Mucosa of stomach (tissue), 1 donor: Measurements from ENCODE around the gene OAF.
"Not testable (repeated sequence)": the region's sequence is repeated elsewhere in the genome, so short reads cannot be mapped to it uniquely, and the experiment has no call there.

Experiments used
- H3K27me3 ChIP-seq: one replicate; pipeline ENCODE4 v1.7.0; 2013; ENCODE audit warnings: mild to moderate bottlenecking, low read length; ENCODE audit not compliant: control insufficient read depth, insufficient read depth
- H3K36me3 ChIP-seq: one replicate; pipeline ENCODE4 v1.7.0; 2013; ENCODE audit warnings: low read length; ENCODE audit not compliant: control insufficient read depth, insufficient read depth
- H3K4me1 ChIP-seq: one replicate; pipeline ENCODE4 v1.7.0; 2013; ENCODE audit warnings: mild to moderate bottlenecking, low read length; ENCODE audit not compliant: control insufficient read depth, insufficient read depth
- H3K4me3 ChIP-seq: one replicate; pipeline ENCODE4 v1.7.0; 2013; ENCODE audit warnings: low read length
- H3K9ac ChIP-seq: one replicate; pipeline ENCODE4 v1.7.0; 2013; ENCODE audit warnings: mild to moderate bottlenecking, low read length, moderate library complexity
- H3K9me3 ChIP-seq: one replicate; pipeline ENCODE4 v1.7.0; 2013; ENCODE audit warnings: mild to moderate bottlenecking, low read length, moderate library complexity; ENCODE audit not compliant: control insufficient read depth
- donor health status: Pancreatic carcinoma.

The OAF gene

GRCh38 chr11:120259241-120259640 lies 48.4 kb downstream of the OAF start:
- Histone ChIP-seq H3K27me3 (peaks cover 45% of the 10 kb centered on the region), H3K9me3 (no peaks in the 10 kb centered on the region), H3K9ac (no peak overlapping the region), H3K4me3 (no peak overlapping the region), H3K4me1 (peaks cover 10% of the 10 kb centered on the region), H3K36me3 (no peaks in the 10 kb centered on the region)

GRCh38 chr11:120259988-120260565 lies 49.2 kb downstream of the OAF start:
- Histone ChIP-seq H3K4me3 (no peak overlapping the region), H3K27me3 (peaks cover 36% of the 10 kb centered on the region), H3K4me1 (peaks cover 8% of the 10 kb centered on the region), H3K9ac (no peak overlapping the region), H3K9me3 (no peaks in the 10 kb centered on the region), H3K36me3 (no peaks in the 10 kb centered on the region)

- Histone ChIP-seq H3K9me3 (no peaks in the 10 kb centered on the region), H3K36me3 (no peaks in the 10 kb centered on the region), H3K4me3 (no peak overlapping the region), H3K9ac (no peak overlapping the region), H3K27me3 (peaks cover 31% of the 10 kb centered on the region), H3K4me1 (peaks cover 4% of the 10 kb centered on the region)
Measured at GRCh38 chr11:120260616-120261015, 49.8 kb downstream of the OAF start.

GRCh38 chr11:120261321-120261720 lies 50.5 kb downstream of the OAF start:
- Histone ChIP-seq H3K27me3 (peaks cover 26% of the 10 kb centered on the region), H3K9me3 (no peaks in the 10 kb centered on the region)

GRCh38 chr11:120261931-120262330 lies 51.1 kb downstream of the OAF start:
- Histone ChIP-seq H3K9me3 (no peaks in the 10 kb centered on the region), H3K4me1 (no peaks in the 10 kb centered on the region), H3K36me3 (no peaks in the 10 kb centered on the region), H3K27me3 (peaks cover 23% of the 10 kb centered on the region), H3K4me3 (no peak overlapping the region), H3K9ac (no peak overlapping the region)

More at GRCh38 chr11:120261321-120261720, 50.5 kb downstream of the OAF start:
- Histone ChIP-seq H3K9ac (no peak overlapping the region), H3K36me3 (no peaks in the 10 kb centered on the region), H3K4me3 (no peak overlapping the region), H3K4me1 (no peaks in the 10 kb centered on the region)

- peaks cover 4% of the 10 kb centered on the region for H3K27me3 ChIP-seq
- no peak overlapping the region for H3K9ac ChIP-seq
- no peaks in the 10 kb centered on the region for H3K36me3 ChIP-seq
- no peaks in the 10 kb centered on the region for H3K4me1 ChIP-seq
- no peak overlapping the region for H3K4me3 ChIP-seq
- H3K9me3 ChIP-seq = no peaks in the 10 kb centered on the region
Measured at GRCh38 chr11:120267319-120267718, 56.5 kb downstream of the OAF start.

GRCh38 chr11:120268686-120269085 lies 57.9 kb downstream of the OAF start:
- no peak overlapping the region for H3K4me3 ChIP-seq
- H3K9me3 ChIP-seq = no peaks in the 10 kb centered on the region
- H3K4me1 ChIP-seq = no peaks in the 10 kb centered on the region
- no peak overlapping the region for H3K9ac ChIP-seq
- H3K36me3 ChIP-seq = no peaks in the 10 kb centered on the region
- H3K27me3 ChIP-seq = peaks cover 4% of the 10 kb centered on the region

- Histone ChIP-seq H3K36me3 (no peaks in the 10 kb centered on the region), H3K9ac (no peak overlapping the region), H3K27me3 (peaks cover 4% of the 10 kb centered on the region), H3K4me3 (no peak overlapping the region), H3K9me3 (no peaks in the 10 kb centered on the region), H3K4me1 (no peaks in the 10 kb centered on the region)
Measured at GRCh38 chr11:120270386-120270785, 59.6 kb downstream of the OAF start.

- H3K4me3 ChIP-seq = no peak overlapping the region
- H3K9ac ChIP-seq = no peak overlapping the region
Measured at GRCh38 chr11:120271672-120272071, 60.8 kb downstream of the OAF start.

GRCh38 chr11:120272303-120272702 lies 61.5 kb downstream of the OAF start:
- no peaks in the 10 kb centered on the region for H3K9me3 ChIP-seq
- no peaks in the 10 kb centered on the region for H3K4me1 ChIP-seq
- no peak overlapping the region for H3K4me3 ChIP-seq
- no peaks in the 10 kb centered on the region for H3K27me3 ChIP-seq
- no peak overlapping the region for H3K9ac ChIP-seq
- no peaks in the 10 kb centered on the region for H3K36me3 ChIP-seq

More at GRCh38 chr11:120271672-120272071, 60.8 kb downstream of the OAF start:
- Histone ChIP-seq H3K9me3 (no peaks in the 10 kb centered on the region), H3K4me1 (no peaks in the 10 kb centered on the region), H3K36me3 (no peaks in the 10 kb centered on the region), H3K27me3 (no peaks in the 10 kb centered on the region)

- H3K36me3 ChIP-seq = no peaks in the 10 kb centered on the region
- no peak overlapping the region for H3K4me3 ChIP-seq
Measured at GRCh38 chr11:120273432-120273831, 62.6 kb downstream of the OAF start.

GRCh38 chr11:120273956-120274355 lies 63.1 kb downstream of the OAF start:
- H3K4me3 ChIP-seq, H3K4me1 ChIP-seq, H3K9me3 ChIP-seq, H3K27me3 ChIP-seq, H3K36me3 ChIP-seq, H3K9ac ChIP-seq: not testable (repeated sequence)

More at GRCh38 chr11:120273432-120273831, 62.6 kb downstream of the OAF start:
- H3K27me3 ChIP-seq = no peaks in the 10 kb centered on the region
- H3K9me3 ChIP-seq = no peaks in the 10 kb centered on the region
- no peaks in the 10 kb centered on the region for H3K4me1 ChIP-seq
- H3K9ac ChIP-seq = no peak overlapping the region

- Histone ChIP-seq H3K9ac (no peak overlapping the region), H3K4me1 (no peaks in the 10 kb centered on the region), H3K27me3 (no peaks in the 10 kb centered on the region), H3K4me3 (no peak overlapping the region), H3K9me3 (no peaks in the 10 kb centered on the region), H3K36me3 (no peaks in the 10 kb centered on the region)
Measured at GRCh38 chr11:120279502-120279901, 68.7 kb downstream of the OAF start.
